Chondrocyte (in vitro differentiated cells): Measurements from ENCODE around the gene SPRED2. TPM values are rescaled to one million over a fixed set of nuclear protein-coding genes. Genes with fewer than 3 reads are reported as not detected.

ENCODE experiments used
- DNase-seq: peaks from one replicate; pipeline ENCODE4 v3.0.0; 2021; ENCODE audit warnings: mixed read lengths, low spot score
- H3K27ac Mint-ChIP-seq: one replicate; pipeline ENCODE4 v1.8.0; 2021; ENCODE audit warnings: mild to moderate bottlenecking, moderate library complexity, mixed read lengths; ENCODE audit not compliant: unreplicated experiment
- H3K27me3 Mint-ChIP-seq: 2 replicates; pipeline ENCODE4 v1.8.0; 2021; ENCODE audit warnings: low read depth, mixed read lengths
- H3K36me3 Mint-ChIP-seq: 2 replicates; pipeline ENCODE4 v1.8.0; 2021; ENCODE audit warnings: low read depth, mixed read lengths
- H3K4me1 Mint-ChIP-seq: 2 replicates; pipeline ENCODE4 v1.8.0; 2021; ENCODE audit warnings: low read depth, mild to moderate bottlenecking, mixed read lengths
- H3K4me3 Mint-ChIP-seq: one replicate; pipeline ENCODE4 v1.8.0; 2021; ENCODE audit warnings: mild to moderate bottlenecking, moderate library complexity, mixed read lengths; ENCODE audit not compliant: unreplicated experiment
- H3K9me3 Mint-ChIP-seq: 2 replicates; pipeline ENCODE4 v1.8.0; 2021; ENCODE audit warnings: low read depth, mixed read lengths
- total RNA-seq: library from RNA; stranded (reverse); gene quantifications from 3 replicates; pipeline ENCODE4 v1.2.1, GENCODE V29; 2021
- TF ChIP-seq, protein P1 (sequence below): fragments of 200-600 bp; sonication (generic); IDR thresholded peaks from 2 replicates; pipeline ENCODE4 v1.5.0; 2021; ENCODE audit warnings: antibody characterized with exemption, mild to moderate bottlenecking, moderate library complexity

The SPRED2 gene
- total RNA-seq, 1 donor from 2014 or later = 23.1 TPM

DNA sequence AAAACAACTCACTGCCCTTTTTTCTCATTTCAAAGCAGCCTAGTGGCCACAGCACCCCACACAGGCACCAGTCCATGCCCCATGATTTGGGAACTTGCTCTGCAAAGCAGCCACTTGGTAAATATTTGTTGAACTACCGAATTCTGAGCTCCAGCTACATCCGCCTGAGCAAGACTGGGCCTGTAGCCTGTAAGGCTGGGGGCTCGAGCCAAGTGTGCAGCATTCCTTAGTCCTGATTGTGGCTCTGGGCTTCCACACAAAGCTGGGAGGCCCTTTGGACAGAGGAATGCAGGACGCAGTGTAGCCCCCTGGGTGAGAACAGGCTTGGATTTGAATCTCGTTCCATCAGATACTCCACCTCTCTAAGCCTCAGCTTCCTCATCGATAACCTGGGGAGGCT is 116.3 kb downstream of the SPRED2 start:
- H3K27me3 Mint-ChIP-seq = no peaks in the 10 kb centered on the region
- H3K4me1 Mint-ChIP-seq = peaks cover 28% of the 10 kb centered on the region
- TF ChIP-seq, protein P1, sequence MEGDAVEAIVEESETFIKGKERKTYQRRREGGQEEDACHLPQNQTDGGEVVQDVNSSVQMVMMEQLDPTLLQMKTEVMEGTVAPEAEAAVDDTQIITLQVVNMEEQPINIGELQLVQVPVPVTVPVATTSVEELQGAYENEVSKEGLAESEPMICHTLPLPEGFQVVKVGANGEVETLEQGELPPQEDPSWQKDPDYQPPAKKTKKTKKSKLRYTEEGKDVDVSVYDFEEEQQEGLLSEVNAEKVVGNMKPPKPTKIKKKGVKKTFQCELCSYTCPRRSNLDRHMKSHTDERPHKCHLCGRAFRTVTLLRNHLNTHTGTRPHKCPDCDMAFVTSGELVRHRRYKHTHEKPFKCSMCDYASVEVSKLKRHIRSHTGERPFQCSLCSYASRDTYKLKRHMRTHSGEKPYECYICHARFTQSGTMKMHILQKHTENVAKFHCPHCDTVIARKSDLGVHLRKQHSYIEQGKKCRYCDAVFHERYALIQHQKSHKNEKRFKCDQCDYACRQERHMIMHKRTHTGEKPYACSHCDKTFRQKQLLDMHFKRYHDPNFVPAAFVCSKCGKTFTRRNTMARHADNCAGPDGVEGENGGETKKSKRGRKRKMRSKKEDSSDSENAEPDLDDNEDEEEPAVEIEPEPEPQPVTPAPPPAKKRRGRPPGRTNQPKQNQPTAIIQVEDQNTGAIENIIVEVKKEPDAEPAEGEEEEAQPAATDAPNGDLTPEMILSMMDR = no peak
- no peak overlapping the region for H3K4me3 Mint-ChIP-seq
- H3K9me3 Mint-ChIP-seq = no peaks in the 10 kb centered on the region
- H3K27ac Mint-ChIP-seq = peak overlapping the region; percentile 66
- H3K36me3 Mint-ChIP-seq = peaks cover 19% of the 10 kb centered on the region
- DNase-seq = no peak

DNA sequence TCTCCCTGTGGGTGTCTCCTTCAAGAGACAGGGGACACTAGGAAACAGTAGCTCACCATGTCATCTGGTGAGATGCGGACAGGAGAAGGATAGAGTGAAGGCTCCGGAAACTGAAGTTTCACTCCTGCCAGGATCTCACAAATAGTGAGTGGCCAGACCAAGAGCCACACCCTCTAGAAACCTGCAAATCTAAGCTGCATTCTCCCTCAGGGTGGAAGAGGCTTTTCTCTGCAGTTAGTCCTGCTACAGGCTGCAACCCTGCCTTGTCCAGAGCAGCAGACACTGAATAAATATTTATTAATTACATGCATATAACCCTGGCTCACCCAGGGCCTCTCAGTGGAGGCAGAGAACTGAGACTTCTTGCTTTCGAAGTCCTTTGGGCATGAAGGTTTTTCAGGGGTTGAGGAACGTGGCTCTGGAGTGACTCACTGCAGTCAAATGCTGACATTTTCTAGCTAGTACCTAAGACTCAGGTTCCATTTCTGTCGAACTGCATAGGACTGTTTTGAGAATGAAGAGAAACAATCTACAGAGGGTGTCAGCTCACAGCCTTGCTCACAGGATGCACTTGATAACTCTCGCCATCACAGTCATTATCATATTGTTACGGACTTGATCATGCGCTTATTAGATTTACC is 117.5 kb downstream of the SPRED2 start:
- no peak overlapping the region for H3K4me3 Mint-ChIP-seq

DNA sequence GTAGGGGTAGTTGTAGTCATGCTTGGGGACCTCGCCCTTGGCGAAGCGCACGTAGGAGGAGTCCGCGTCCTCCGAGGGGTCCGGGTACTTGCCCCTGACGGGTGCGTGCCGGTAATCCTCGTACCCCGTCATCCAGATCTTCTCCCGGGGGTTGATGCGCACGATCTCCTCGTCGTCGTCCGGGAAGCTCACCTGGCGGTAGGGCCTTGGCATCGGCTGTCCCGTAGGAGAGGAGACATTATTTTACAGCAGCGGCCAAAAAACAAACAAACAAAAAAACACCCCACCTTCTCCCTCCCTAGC is 118.5 kb downstream of the SPRED2 start:
- H3K9me3 Mint-ChIP-seq = no peaks in the 10 kb centered on the region
- H3K36me3 Mint-ChIP-seq = peaks cover 19% of the 10 kb centered on the region
- H3K4me3 Mint-ChIP-seq = no peak overlapping the region
- no peaks in the 10 kb centered on the region for H3K27me3 Mint-ChIP-seq
- H3K4me1 Mint-ChIP-seq = peaks cover 23% of the 10 kb centered on the region
- TF ChIP-seq, protein P1 = no peak
- no peak for DNase-seq
- no peak overlapping the region for H3K27ac Mint-ChIP-seq

More for the DNA sequence above, 117.5 kb downstream of the SPRED2 start:
- TF ChIP-seq, protein P1 = no peak
- no peaks in the 10 kb centered on the region for H3K27me3 Mint-ChIP-seq
- no peak for DNase-seq
- H3K27ac Mint-ChIP-seq = no peak overlapping the region
- no peaks in the 10 kb centered on the region for H3K9me3 Mint-ChIP-seq
- peaks cover 27% of the 10 kb centered on the region for H3K4me1 Mint-ChIP-seq
- H3K36me3 Mint-ChIP-seq = peaks cover 19% of the 10 kb centered on the region

DNA sequence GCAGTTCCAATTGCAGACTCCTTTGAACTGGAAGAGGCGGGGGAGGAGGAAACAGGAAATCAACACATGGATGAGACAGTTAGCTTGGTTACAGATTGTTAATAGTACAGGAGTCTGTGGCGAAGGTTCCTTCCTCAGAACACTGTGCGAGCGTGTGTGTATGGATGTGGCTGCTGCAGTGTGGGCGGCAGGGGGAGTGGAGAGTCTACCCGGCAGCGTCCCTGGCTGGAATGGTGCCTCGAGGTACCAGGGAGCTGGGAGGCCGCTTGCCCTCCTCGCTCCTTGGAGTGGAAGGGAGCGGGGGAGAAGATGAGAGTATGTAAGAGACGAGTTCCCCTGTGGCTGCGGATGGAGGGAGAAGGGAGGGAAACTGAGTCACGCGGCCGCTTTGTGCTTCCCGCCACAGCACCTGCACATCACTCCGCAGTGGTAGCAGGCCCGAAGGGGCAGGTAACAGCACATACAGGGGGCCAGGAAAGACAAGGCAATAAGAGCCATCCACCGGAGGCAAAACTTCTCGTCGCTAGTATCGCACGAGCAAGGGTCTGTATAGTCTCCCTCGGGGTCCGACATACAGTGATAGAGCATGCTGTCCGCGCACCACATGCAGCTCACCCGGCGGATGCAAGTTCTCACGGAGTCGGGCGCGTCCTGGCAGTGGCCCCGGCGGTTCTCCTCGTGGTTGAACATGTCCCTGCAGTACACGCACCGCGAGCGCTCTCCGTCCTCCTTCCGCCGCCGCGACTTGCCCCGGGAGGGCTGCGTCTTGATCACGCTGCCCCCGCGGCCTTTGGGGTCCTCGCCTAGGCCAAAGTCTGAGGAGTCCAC is 119.1 kb downstream of the SPRED2 start:
- H3K4me1 Mint-ChIP-seq = peaks cover 23% of the 10 kb centered on the region
- no peak overlapping the region for H3K27ac Mint-ChIP-seq
- H3K36me3 Mint-ChIP-seq = peaks cover 19% of the 10 kb centered on the region
- H3K4me3 Mint-ChIP-seq = no peak overlapping the region
- H3K27me3 Mint-ChIP-seq = no peaks in the 10 kb centered on the region
- DNase-seq = peak; percentile 94
- no peaks in the 10 kb centered on the region for H3K9me3 Mint-ChIP-seq
- TF ChIP-seq, protein P1 = no peak

DNA sequence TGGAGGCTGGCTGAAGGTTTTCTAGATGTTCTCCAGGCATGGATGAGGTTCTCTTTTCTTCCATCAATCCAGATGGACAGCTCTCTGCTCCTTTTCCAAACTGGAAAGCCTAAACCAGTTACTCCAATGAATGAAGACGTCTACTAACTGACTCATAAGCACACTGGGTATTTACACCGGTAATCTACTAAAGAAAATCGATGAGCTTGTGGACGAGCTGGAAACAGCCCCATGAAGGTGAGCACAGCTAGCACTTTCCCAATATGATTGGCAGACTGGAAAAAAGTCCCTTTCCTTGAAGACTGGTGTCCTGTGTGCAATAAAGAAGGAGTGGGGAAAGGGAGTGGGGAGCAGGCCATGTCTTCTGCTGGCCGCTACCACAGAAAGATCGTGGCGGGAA is 120.8 kb downstream of the SPRED2 start:
- Mint-ChIP-seq H3K9me3 (no peaks in the 10 kb centered on the region), H3K27me3 (no peaks in the 10 kb centered on the region), H3K4me1 (peaks cover 22% of the 10 kb centered on the region), H3K4me3 (no peak overlapping the region), H3K36me3 (peaks cover 19% of the 10 kb centered on the region), H3K27ac (no peak overlapping the region)
- no peak for DNase-seq
- TF ChIP-seq, protein P1 = no peak
